ENCODE data around the gene HABP4.

Gene HABP4

GRCh38 chr9:96449845-96450612, at the start of gene HABP4:
TSS of gene HABP4 (plus strand) at chr9:96450169. CDS start at chr9:96450280, 111 bp downstream.
- Mint-ChIP-seq H3K27ac (peak within 1 kb of the TSS; percentile 79), H3K36me3 (ENCODE audit: low read depth) (no peaks in the 10 kb centered on the region), H3K4me3 (peak within 1 kb of the TSS; percentile 80), H3K9me3 (no peaks in the 10 kb centered on the region), H3K4me1 (ENCODE audit: low read depth) (peaks cover 18% of the 10 kb centered on the region), H3K27me3 (ENCODE audit: low read depth) (peaks cover 15% of the 10 kb centered on the region)
- peak; percentile 94 for DNase-seq (ENCODE audit: low spot score)

GRCh38 chr9:96408409-96409280, 41.3 kb upstream of the HABP4 start:
- Mint-ChIP-seq H3K27me3 (ENCODE audit: low read depth) (no peaks in the 10 kb centered on the region), H3K4me3 (peak overlapping the region; percentile 19), H3K4me1 (ENCODE audit: low read depth) (peaks cover 42% of the 10 kb centered on the region), H3K9me3 (no peaks in the 10 kb centered on the region), H3K27ac (peak overlapping the region; percentile 81), H3K36me3 (ENCODE audit: low read depth) (peaks cover 37% of the 10 kb centered on the region)
- no peak for DNase-seq (ENCODE audit: low spot score)

- H3K27ac Mint-ChIP-seq = peak overlapping the region; percentile 49
Observed at GRCh38 chr9:96411129-96411838, 38.7 kb upstream of the HABP4 start.

GRCh38 chr9:96412174-96412913, 37.6 kb upstream of the HABP4 start:
- no peaks in the 10 kb centered on the region for H3K9me3 Mint-ChIP-seq
- peak overlapping the region; percentile 74 for H3K4me3 Mint-ChIP-seq
- H3K4me1 Mint-ChIP-seq (ENCODE audit: low read depth) = peaks cover 46% of the 10 kb centered on the region
- H3K27me3 Mint-ChIP-seq (ENCODE audit: low read depth) = no peaks in the 10 kb centered on the region
- H3K36me3 Mint-ChIP-seq (ENCODE audit: low read depth) = peaks cover 38% of the 10 kb centered on the region
- H3K27ac Mint-ChIP-seq = peak overlapping the region; percentile 55
- no peak for DNase-seq (ENCODE audit: low spot score)

More at GRCh38 chr9:96411129-96411838, 38.7 kb upstream of the HABP4 start:
- peaks cover 44% of the 10 kb centered on the region for H3K4me1 Mint-ChIP-seq (ENCODE audit: low read depth)
- no peaks in the 10 kb centered on the region for H3K27me3 Mint-ChIP-seq (ENCODE audit: low read depth)
- no peak overlapping the region for H3K4me3 Mint-ChIP-seq
- H3K9me3 Mint-ChIP-seq = no peaks in the 10 kb centered on the region
- H3K36me3 Mint-ChIP-seq (ENCODE audit: low read depth) = peaks cover 33% of the 10 kb centered on the region
- no peak for DNase-seq (ENCODE audit: low spot score)

- Mint-ChIP-seq H3K27me3 (ENCODE audit: low read depth) (no peaks in the 10 kb centered on the region), H3K27ac (peak overlapping the region; percentile 77), H3K4me3 (peak overlapping the region; percentile 74), H3K36me3 (ENCODE audit: low read depth) (peaks cover 31% of the 10 kb centered on the region), H3K9me3 (no peaks in the 10 kb centered on the region), H3K4me1 (ENCODE audit: low read depth) (peaks cover 41% of the 10 kb centered on the region)
- no peak for DNase-seq (ENCODE audit: low spot score)
Observed at GRCh38 chr9:96413302-96414221, 36.4 kb upstream of the HABP4 start.

- H3K27ac Mint-ChIP-seq = peak overlapping the region; percentile 94
- H3K4me3 Mint-ChIP-seq = peak overlapping the region; percentile 90
- H3K4me1 Mint-ChIP-seq (ENCODE audit: low read depth) = peaks cover 46% of the 10 kb centered on the region
- H3K27me3 Mint-ChIP-seq (ENCODE audit: low read depth) = no peaks in the 10 kb centered on the region
- H3K9me3 Mint-ChIP-seq = no peaks in the 10 kb centered on the region
- peak; percentile 87 for DNase-seq (ENCODE audit: low spot score)
- peaks cover 14% of the 10 kb centered on the region for H3K36me3 Mint-ChIP-seq (ENCODE audit: low read depth)
Observed at GRCh38 chr9:96417051-96417586, 32.9 kb upstream of the HABP4 start.

- Mint-ChIP-seq H3K27ac (peak overlapping the region; percentile 91), H3K4me1 (ENCODE audit: low read depth) (peaks cover 42% of the 10 kb centered on the region), H3K4me3 (peak overlapping the region; percentile 84), H3K36me3 (ENCODE audit: low read depth) (peaks cover 13% of the 10 kb centered on the region), H3K9me3 (no peaks in the 10 kb centered on the region), H3K27me3 (ENCODE audit: low read depth) (no peaks in the 10 kb centered on the region)
- DNase-seq (ENCODE audit: low spot score) = no peak
Observed at GRCh38 chr9:96417661-96418082, 32.3 kb upstream of the HABP4 start.

- no peaks in the 10 kb centered on the region for H3K27me3 Mint-ChIP-seq (ENCODE audit: low read depth)
- peak within 1 kb of the TSS; percentile 91 for H3K4me3 Mint-ChIP-seq
- no peaks in the 10 kb centered on the region for H3K9me3 Mint-ChIP-seq
- peaks cover 10% of the 10 kb centered on the region for H3K36me3 Mint-ChIP-seq (ENCODE audit: low read depth)
- H3K4me1 Mint-ChIP-seq (ENCODE audit: low read depth) = peaks cover 37% of the 10 kb centered on the region
- DNase-seq (ENCODE audit: low spot score) = peak; percentile 96
- H3K27ac Mint-ChIP-seq = peak within 1 kb of the TSS; percentile 95
Observed at GRCh38 chr9:96418083-96418919, 31.7 kb upstream of the HABP4 start, which contains the start of gene ZNF367. TSS of gene ZNF367 (minus strand) at chr9:96418370. CDS start at chr9:96418032, 338 bp downstream.

- peak overlapping the region; percentile 91 for H3K4me3 Mint-ChIP-seq
- H3K4me1 Mint-ChIP-seq (ENCODE audit: low read depth) = peaks cover 32% of the 10 kb centered on the region
- peak; percentile 78 for DNase-seq (ENCODE audit: low spot score)
- H3K9me3 Mint-ChIP-seq = no peaks in the 10 kb centered on the region
- H3K36me3 Mint-ChIP-seq (ENCODE audit: low read depth) = peaks cover 10% of the 10 kb centered on the region
- H3K27ac Mint-ChIP-seq = peak overlapping the region; percentile 95
- H3K27me3 Mint-ChIP-seq (ENCODE audit: low read depth) = no peaks in the 10 kb centered on the region
Observed at GRCh38 chr9:96418920-96419690, 30.9 kb upstream of the HABP4 start.

- no peak for DNase-seq (ENCODE audit: low spot score)
- Mint-ChIP-seq H3K9me3 (no peaks in the 10 kb centered on the region), H3K4me3 (peak overlapping the region; percentile 62), H3K27ac (peak overlapping the region; percentile 80), H3K27me3 (ENCODE audit: low read depth) (no peaks in the 10 kb centered on the region), H3K36me3 (ENCODE audit: low read depth) (peaks cover 10% of the 10 kb centered on the region), H3K4me1 (ENCODE audit: low read depth) (peaks cover 29% of the 10 kb centered on the region)
Observed at GRCh38 chr9:96419691-96419969, 30.3 kb upstream of the HABP4 start.
